GM12891 (cell line): ENCODE results near the gene ARHGEF18. TPM values are rescaled to one million over a fixed set of nuclear protein-coding genes. Genes with fewer than 3 reads are reported as not detected.
"Not testable (repeated sequence)": the region's sequence is repeated elsewhere in the genome, so short reads cannot be mapped to it uniquely, and the experiment has no call there.

ENCODE experiments used
- DNase-seq: peaks from one replicate; pipeline ENCODE4 v3.0.0; 2011; ENCODE audit warnings: low spot score; ENCODE audit not compliant: insufficient read length
- FAIRE-seq: peaks from 2 replicates; lab custom pipeline; 2011; peaks lifted over from hg19 to GRCh38; lab: Jason Lieb, UNC
- PAX5 ChIP-seq: IDR thresholded peaks from 2 replicates; pipeline ENCODE4 v1.6.1; 2011; ENCODE audit warnings: low read length, moderate library complexity, mild to moderate bottlenecking; ENCODE audit not compliant: insufficient read depth, severe bottlenecking
- POLR2A ChIP-seq: IDR thresholded peaks from 2 replicates; pipeline ENCODE4 v1.6.1; 2011; ENCODE audit warnings: low read depth, low read length, control low read depth
- POLR2AphosphoS5 ChIP-seq: IDR thresholded peaks from 2 replicates; pipeline ENCODE4 v1.6.1; 2011; ENCODE audit warnings: low read depth, low read length, control low read depth
- POU2F2 ChIP-seq: IDR thresholded peaks from 2 replicates; pipeline ENCODE4 v1.6.1; 2011; ENCODE audit warnings: low read depth, mild to moderate bottlenecking, control low read depth, low read length, moderate library complexity
- SPI1 ChIP-seq: IDR thresholded peaks from 2 replicates; pipeline ENCODE4 v1.6.1; 2011; ENCODE audit warnings: low read depth, low read length, control low read depth
- TAF1 ChIP-seq: IDR thresholded peaks from 2 replicates; pipeline ENCODE4 v1.6.1; 2011; ENCODE audit warnings: low read depth, low read length, control low read depth
- polyA plus RNA-seq: library from polyadenylated mRNA; unstranded; fragments of >200 nt; gene quantifications from one replicate; pipeline ENCODE4 v1.2.1, GENCODE V29; 2012; ENCODE audit warnings: low read depth, missing spikeins, inconsistent platforms; ENCODE audit not compliant: missing spikeins

The ARHGEF18 gene
- 14.0 TPM for polyA plus RNA-seq

DNA sequence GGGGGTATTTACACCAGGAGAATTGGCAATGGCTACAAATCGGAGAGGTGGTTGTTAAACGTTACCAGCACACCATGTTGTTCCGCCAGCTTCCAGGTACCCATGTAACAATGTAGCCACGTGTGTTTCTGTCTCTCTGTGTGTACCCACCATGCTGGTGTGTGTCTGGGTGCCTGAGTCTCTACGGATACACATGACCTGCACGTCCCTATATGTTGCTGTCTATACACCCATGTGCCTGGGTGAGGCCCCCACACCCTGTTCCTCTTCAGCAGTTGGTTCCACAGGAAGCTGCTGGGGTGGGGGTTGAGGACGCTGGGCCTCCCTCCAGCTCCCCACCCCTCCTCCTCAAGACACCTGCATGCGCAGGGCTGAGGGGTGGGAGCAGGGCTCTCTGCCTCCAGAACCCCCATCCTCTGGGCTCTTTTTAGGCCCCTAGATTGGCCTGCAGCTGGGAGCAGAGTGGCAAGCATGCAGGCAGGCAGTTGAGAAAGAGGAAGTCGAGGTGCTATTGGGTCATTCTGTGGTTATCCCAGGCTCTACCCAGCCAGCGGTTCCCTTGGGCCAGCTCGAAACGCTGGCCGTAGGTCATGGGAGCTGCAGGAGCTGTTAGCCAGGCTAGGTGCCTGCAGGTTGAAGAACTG lies at the start of gene ARHGEF18:
ARHGEF18 (plus strand) TSS at position 351 of the 644 bp plus-strand sequence. CDS start 13,954 bp downstream, outside the sequence.
- FAIRE-seq: peak; percentile 89
- DNase-seq: no peak
- TF ChIP-seq SPI1: peak; percentile 95
- no peak for TF ChIP-seq TAF1
- no peak for TF ChIP-seq PAX5
- no peak for TF ChIP-seq POU2F2
- no peak for TF ChIP-seq POLR2AphosphoS5
- TF ChIP-seq POLR2A: 0 out of 2 replicates have a peak, but pooled peaks have one; percentile 51

- FAIRE-seq (no peak), DNase-seq (no peak)
- TF ChIP-seq POU2F2 (no peak), POLR2A (no peak), SPI1 (no peak), POLR2AphosphoS5 (no peak), PAX5 (no peak), TAF1 (no peak)
These were observed 47.2 kb upstream of the ARHGEF18 start for GRCh38 chr19:7301525-7301924.

- no peak for FAIRE-seq
- DNase-seq: no peak
- TF ChIP-seq POLR2AphosphoS5: no peak
- no peak for TF ChIP-seq SPI1
- TF ChIP-seq POU2F2: no peak
These were observed 45.3 kb upstream of the ARHGEF18 start for GRCh38 chr19:7303470-7303869.

- TF ChIP-seq POLR2A: no peak
- no peak for TF ChIP-seq PAX5
- no peak for TF ChIP-seq POU2F2
- no peak for TF ChIP-seq TAF1
- no peak for TF ChIP-seq POLR2AphosphoS5
- FAIRE-seq: no peak
- no peak for DNase-seq
These were observed 44.5 kb upstream of the ARHGEF18 start for GRCh38 chr19:7304200-7304599.

- TF ChIP-seq SPI1 (no peak), PAX5 (no peak), TAF1 (no peak), POLR2AphosphoS5 (no peak), POLR2A (no peak), POU2F2 (no peak)
- no peak for FAIRE-seq
- no peak for DNase-seq
These were observed 41.0 kb upstream of the ARHGEF18 start for GRCh38 chr19:7307590-7308218.

DNA sequence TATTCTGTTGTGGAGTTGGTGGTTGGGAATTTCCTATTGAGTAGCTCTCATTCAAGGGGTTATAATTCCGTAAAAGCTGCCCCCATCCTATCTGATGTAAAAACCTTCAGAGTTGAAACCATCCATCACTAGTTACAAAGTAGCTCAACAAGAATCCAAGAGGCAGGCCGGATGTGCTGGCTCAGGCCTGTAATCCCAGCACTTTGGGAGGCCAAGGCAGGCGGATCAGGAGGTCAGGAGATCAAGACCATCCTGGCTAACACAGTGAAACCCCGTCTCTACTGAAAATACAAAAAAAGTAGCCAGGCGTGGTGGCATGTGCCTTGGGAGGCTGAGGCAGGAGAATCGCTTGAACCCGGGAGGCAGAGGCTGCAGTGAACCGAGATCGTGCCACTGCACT lies 40.4 kb upstream of the ARHGEF18 start:
- FAIRE-seq, DNase-seq: not testable (repeated sequence)

- no peak for DNase-seq
- no peak for FAIRE-seq
- TF ChIP-seq POU2F2 (no peak), TAF1 (no peak), POLR2A (no peak), POLR2AphosphoS5 (no peak), PAX5 (no peak), SPI1 (no peak)
These were observed 36.8 kb upstream of the ARHGEF18 start for GRCh38 chr19:7311911-7312310.

GRCh38 chr19:7312816-7313215 lies 35.9 kb upstream of the ARHGEF18 start:
- no peak for FAIRE-seq
- DNase-seq: no peak
- TF ChIP-seq POLR2A (no peak), TAF1 (no peak), PAX5 (no peak)

DNA sequence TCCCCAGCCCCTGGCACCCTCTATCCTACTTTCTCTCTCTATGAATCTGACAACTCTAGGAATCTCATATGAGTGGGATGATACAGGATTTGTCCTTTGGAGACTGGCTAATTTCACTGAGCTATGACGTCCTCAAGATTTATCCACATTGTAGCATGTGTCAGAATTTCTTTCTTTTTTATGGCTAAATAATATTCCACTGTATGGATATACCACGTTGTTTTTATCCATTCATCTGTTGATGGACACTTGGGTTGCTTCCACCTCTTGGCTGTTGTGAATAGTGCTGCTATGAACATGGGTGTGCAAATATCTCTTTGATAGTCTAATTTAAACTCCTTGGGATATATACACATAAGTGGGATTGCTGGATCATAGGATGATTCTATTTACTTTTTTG lies 30.6 kb upstream of the ARHGEF18 start:
- TF ChIP-seq POU2F2 (no peak), TAF1 (no peak), SPI1 (no peak), PAX5 (no peak), POLR2A (no peak), POLR2AphosphoS5 (no peak)
- FAIRE-seq (no peak), DNase-seq (no peak)

DNA sequence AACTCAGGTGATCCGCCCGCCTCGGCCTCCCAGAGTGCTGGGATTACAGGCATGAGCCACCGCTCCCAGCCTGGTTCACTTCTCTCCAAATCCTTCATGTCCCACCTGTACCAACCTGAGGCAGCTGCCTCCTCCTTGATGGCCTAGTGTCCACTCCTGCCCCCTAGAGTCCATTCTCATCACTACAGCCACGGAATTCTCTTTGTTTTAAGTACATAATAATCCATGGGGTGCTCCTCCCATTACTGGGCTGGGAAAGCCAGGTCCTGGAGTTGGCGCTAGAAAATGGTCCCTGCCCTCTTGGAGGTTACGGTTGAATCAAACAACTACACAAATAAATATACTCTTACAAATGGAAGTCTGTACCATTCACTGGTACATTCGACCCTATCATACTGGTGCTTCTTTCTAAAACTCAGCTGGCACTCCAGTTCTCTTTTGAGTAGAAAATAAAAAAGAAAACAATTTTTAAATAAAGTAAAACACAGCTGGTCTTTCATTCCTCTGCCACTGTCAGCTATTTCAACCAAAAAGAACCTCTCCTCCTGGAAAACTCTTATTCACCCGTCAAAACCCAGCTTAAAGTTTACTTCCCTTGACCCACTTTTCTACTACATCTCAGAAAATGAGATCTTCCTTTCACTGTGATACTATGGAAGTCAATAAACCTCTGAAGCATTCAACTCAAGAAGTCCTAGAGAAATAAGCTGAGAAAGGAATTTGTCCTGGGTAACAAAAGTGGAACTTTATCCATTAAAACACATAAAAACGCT lies 22.4 kb upstream of the ARHGEF18 start:
- TF ChIP-seq POLR2A (no peak), SPI1 (no peak), PAX5 (no peak), TAF1 (no peak), POU2F2 (no peak), POLR2AphosphoS5 (no peak)
- DNase-seq (no peak), FAIRE-seq (no peak)
